Umbilical cord (tissue), 2 donors: ENCODE results near the gene DPYSL4. TPM values are rescaled to one million over a fixed set of nuclear protein-coding genes. Genes with fewer than 3 reads are reported as not detected.

Experiments
- DNase-seq: peaks from one replicate; pipeline ENCODE4 v3.0.0-alpha.2; 2015; ENCODE audit warnings: low spot score
- total RNA-seq: library from RNA; depleted of rRNA; stranded (reverse); fragments of >200 nt; gene quantifications from one replicate; pipeline ENCODE4 v1.2.3, GENCODE V29; 2014; ENCODE audit warnings: low replicate concordance; ENCODE audit not compliant: insufficient read depth

The DPYSL4 gene
- total RNA-seq, 1 donor from 2014 or later, result 1.2 TPM

DNA sequence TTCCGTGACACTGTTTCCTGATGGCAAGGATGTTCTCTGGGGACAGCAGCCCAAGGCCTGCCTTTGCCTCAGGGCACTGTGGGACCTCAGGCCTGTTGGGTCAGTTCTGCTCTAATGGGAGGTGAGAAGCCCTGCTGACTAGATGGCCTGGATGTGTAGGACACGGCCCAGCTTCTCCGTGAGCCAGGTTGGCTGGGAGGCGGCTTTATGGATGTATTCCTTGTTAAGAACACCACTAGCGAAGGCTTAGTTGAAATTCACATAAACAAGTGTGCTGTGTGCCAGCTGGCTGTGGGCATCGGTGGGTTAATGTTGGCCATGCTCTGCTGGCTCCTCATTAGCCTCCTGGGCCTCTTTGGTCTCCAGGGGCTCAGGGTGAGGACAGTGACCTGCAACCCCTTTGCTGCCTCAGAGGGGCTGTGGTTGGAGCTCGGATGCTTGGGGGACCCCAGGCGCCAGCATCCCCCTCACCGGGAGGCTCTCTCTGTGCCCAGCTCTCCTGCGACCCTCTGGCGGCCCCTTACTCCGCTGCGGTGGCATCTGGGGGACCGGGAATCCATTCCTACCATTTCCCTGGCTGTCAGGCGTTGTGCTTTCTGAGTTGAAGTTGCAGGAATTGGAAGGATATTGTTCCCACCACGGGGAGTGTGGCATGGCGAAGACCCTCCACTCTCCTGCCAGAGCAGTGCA is 22.8 kb upstream of the DPYSL4 start:
- no peak for DNase-seq

DNA sequence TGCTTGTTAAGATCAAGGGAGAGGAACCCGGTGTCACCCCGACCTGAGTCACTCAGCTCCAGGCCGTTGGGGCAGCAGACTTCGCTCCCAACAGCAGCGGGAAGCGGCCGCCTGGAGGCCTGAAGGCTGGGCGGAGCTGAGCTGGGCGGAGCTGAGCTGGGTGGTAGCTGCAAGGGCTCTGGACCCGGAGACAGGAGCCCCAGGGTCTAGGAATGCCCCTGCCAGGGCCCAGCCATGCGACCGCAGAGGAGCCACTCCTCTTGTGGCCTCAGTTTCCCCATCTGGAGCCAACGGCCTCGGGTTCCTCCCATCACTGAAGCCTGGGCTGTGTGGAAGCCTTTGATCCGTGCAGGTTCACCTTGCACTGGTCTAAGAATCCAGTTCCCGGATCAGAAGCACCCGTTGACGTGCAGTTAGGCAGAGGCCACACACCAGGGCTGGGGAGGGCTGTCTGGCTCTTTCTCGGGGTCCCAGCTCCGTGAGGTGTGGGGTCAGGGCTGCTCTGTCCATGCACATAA is 21.9 kb upstream of the DPYSL4 start:
- DNase-seq, result no peak

DNA sequence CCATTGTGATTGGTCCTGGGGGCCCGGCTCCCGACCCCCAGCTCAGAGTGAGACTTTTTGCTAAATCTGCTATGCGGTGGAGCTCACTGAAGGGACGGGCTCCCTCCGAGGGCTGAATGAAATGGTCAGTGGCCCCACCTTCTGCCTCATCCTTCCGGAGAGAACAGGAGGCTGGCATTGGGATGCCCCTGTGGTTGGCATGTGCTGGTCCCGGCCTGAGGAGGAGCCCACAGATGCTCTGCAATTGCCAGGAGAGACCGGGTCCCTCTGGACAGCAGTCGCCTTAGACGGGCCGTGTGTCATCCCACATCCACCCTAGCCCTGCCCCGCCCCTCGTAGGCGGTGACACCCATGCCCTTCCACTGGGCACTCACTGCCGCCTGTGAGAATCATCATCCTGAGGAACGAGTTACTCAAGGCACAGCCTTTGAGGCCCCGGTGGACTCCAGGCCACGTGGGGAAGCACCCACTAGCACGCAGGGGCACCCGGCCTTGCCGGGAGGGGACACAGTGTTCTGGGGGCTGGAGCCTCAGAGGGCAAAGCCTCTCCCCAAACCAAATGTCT is 21.2 kb upstream of the DPYSL4 start:
- no peak for DNase-seq

DNA sequence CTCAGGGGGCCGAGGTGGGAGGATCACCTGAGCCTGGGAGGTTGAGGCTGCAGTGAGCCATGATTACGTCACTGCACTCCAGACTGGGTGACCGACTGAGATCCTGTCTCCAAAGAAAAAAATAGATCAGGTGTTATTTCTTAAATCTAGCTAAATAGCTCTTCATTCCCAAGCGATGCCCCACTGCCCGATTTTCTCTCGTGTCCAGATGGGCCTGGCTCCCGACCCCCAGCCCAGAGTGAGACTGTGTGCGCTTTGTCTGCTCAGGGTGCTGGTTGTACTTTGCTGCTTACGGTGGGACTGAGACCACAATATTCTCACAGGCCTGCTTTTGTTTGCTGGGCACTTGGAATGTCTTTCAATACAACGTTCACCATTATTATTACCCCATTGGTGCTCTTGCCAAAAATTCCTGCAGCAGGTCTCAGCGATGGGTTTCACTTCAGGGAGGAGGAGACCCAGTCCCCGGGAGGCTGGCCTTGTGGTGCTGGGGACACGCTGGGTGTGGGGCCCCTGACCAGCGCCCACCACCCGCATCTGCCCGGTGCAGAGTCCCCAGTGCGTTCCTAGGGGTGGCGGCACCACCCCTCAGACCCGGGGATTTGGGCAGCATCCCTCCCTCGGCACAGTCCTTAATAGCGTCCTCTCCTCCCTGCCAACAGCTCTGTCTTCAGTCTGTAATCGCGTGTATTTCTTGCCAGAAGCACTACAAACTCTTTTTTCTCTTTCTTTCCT is 20.4 kb upstream of the DPYSL4 start:
- DNase-seq, result no peak

DNA sequence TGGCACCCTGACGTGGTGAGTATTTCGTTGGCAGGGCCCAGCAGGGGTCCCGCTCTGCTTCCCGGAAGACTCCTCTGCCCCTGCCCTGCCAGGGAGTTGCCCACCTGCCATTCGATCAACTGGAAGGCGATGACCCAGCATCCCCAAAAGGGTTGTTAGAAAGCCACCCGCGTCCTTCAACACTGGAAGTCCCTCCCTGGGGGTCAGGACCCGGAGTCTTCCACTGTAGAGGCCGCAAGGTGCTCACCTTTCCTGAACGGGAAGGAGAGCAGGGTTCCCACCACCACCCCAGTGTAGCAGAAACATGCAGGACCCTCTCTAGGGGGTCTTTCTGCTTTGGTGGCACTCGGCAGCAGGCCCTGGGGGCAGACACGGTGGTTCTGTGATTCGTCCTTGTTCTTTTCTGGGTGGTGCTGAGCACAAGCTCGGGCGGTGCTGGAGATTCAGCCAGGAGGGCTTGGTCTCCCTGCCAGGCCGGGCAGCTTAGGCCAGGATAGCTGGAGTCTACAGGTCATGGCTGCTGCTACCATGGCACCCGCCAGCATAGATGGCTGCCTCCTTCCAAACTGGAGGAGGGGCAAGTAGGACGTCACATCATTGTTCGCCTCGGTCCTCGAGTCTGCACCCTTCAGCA is 19.6 kb upstream of the DPYSL4 start:
- DNase-seq, result no peak

DNA sequence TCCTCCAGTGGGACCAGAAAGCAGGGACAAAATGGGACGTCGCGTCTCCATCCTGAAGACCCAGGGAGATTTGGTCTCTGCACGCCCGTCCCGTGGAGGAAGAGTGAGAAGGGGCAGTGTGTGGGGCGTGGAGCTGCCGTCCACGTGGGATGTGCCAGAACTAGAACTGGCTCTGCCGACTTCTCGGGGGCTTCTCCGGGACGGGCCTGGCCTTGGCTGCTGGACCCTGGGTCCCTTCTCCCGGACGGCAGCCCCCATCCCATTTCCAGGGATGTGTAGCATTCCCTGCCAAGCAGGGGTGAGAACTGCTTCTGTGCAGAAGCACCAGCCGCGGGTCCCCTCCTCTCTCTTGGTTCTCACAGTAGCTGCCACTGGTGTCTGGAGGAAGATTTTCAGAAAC is 18.8 kb upstream of the DPYSL4 start:
- DNase-seq, result no peak

DNA sequence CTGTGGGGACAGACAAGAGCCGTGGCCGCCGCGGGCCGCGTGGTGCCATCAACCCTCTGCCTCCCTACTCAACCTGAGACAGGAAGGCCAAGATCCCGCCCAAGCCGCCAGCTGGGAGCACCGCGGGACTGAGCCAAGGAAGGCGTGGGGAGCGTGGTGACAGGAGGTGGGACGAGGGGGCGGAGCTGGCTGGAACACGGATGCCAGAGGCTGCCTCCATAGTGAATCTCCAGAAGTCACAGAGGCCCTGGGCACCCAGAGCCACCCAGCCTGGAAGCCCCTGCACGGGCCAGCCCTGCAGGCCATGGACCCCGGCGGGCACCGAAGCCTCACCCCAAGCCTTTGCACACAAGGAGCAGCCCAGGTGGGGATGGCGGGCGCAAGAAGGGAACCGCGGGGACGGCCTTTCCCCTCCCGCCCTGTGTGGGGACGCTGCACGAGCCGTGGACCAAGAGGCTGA is 18.1 kb upstream of the DPYSL4 start:
- DNase-seq, result no peak

DNA sequence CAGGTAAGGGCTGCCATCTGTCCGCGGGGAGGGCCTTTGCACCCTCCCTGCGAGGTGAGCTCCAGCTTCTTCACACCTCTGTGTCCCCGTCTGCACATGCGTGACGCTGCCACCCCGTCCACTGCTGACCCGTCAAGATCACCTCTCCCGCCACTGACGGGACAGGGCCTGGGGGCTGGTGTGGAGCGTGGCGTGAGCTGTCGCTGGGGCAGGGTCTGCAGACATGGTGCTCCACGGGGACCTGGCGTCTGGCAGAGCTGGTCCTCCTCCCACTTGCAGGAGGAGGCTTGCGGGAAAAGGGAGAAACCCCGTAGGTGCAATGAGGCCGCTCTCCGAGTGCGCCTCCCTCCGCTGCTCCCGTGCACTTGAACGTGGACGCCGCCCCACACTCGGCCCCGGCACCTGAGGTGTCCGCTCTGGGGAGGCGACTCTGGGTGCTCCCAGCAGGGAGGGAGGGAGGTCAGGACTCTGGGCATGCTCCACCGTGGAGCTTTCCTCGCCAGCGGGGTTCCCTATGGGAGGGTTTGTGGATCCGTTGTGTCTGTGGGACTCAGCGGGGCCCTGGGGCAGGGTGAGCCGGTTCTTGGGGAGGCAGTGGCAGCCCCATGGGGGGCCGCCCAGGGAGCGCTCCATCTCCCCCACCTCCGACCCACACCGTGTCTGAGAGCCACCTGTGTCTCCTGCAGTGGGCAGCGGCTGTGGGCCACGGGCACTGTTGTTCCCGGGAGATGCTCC is 17.6 kb upstream of the DPYSL4 start:
- DNase-seq, result no peak

DNA sequence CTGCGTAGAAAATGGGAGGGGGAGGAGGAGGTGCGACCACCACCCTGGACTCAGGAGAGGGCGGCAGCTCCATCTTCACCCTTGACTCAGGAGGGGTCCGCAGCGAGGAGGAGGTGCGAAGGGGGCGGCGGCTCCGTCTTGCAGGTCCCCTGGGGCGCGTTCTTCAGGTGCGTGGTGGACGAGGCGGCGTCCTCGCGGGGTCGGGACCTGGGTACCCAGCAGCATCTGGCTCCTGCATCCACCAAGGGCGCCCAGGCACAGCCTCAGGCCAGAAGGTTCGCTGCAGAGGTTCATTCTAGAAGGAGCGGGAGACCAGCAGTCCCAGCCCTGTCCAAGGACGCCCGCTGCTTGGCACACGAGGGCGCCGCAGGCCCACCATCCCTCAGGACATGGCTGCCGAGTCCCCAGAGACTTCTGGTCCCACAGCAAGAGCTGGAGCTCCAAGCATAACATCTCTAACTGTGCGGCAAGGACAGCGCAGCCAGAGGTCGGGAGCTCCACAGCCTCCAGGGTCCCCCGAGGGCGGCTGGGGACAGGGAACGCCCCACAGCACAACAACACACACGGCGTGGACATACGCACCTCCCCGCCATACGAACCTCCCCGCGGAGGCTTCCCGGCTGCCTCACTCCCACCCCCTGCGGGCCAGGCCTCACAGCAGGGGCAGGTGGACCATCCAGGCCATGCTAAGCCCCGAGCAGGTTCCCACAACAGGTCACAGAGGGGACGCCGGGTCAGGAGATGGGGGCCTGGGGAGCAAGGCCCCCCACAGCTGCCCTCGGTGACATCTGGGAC is 16.8 kb upstream of the DPYSL4 start:
- no peak for DNase-seq

DNA sequence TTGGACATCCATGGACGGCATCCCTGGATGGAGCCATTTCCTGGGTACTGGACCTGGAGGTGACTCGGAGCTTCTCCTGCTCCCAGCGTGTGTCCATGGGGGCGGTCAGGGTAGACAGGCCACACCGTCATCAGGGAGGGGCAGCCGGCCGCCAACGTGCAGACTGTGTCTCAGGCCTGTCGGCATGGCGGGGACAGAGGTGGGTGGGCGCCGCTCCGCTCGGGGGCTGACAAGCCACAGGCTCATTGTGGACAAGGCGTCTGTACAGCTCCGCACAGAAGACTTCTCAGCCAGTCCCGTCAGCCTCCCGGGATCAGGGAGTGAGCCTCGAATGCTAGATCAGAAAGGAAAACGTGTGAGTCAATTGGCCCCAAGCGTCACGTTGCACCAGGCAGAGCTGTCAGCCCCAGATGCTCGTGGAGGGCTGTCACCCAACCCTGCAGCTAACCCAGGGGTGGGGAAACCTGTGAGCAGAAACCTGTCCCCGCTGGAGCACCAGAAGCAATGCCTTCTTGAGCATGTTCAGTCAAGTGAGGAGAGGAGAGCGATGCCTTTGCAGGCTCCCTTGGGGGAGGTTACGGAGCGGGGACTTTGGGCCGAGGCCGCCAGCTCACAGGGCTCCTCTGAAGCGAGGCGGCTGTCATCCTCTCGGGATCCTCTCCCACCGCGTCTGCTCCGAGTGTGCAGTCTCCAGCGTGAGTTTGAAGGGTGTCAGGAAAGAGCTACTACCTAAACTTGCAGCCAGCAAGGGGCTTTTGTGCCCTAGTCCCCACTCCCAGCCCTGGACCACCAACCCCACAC is 16.0 kb upstream of the DPYSL4 start:
- DNase-seq, result no peak

DNA sequence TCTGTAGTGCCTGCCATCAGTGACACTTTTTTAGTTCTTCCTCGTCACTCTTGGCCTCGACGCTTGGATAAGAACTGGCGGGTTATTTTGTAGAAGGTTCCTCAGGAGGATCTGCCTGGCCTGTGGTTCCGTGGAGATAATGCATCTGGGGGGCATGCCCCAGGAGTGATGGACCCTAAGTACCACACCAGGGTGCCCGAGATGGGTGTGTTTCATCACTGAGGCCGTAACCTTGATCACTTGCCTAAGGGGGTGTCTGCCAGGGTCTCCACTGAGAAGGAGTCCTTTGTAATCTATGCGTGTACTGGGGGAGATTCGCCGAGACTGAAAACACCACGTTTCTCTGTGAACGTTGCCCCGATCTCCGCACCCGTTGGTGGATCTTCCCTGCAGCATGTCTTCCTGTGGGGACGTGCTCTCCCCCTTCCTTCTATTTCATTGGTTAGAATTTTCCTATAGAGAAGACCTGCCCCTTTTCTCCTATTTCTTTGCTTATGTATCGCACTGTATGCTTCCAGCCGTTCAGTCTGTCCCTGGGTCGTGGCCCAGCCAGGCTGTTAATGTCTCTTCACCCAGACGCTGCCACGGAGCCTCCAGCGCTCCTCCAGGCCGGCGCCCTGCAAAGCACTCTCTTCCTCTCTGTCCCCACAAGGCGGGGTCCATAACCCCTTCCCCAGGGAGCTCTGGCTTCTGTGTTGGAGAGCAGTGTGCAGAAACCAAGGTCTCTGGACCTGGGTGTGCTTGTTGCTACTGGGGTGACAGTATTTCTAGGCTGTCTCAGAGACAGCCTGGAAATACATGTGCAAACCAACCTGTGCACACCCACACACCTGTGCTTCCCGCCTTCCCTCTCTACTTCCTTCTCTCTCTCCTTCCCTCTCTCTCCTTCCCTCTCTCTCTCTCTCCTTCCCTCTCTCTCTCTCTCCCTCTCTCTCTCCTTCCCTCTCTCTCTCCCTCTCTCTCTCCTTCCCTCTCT is 14.4 kb upstream of the DPYSL4 start:
- no peak for DNase-seq

DNA sequence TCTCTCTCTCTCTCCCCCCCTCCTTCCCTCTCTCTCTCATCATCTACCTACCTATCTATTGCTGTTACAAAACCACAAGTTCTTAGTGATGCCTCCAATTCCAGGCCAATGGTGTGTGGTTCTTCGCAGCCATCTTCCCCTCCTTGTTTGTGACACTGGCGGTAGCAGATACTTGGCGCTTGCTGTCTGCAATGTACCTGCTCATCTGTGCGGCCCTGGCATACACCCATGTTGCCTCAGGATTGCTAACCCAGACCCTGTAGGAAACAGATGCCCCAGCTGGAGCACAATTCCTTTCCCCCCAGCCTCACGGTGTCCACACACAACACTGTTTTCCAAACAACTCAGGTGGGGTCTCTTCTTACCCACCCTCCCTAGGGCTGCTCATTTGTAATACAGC is 13.6 kb upstream of the DPYSL4 start:
- no peak for DNase-seq

DNA sequence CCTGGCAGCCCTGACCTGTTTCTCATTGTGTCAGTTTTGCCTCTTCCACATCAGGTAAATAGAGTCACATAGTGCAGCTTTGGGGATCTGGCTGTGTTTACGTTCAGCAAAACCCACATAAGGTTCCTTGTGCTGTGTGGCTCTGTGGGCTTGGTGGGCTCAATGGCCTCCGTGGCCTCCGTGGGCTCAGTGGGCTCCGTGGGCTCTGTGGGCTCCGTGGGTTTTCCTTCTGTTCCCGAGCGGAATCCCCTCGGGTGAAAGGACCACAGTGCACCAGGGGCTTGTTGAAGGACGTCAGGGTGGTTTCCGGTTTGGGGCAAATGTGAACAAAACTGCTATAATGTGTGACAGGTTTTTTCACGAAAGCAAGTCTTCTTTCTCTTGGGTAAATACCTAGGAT is 12.5 kb upstream of the DPYSL4 start:
- DNase-seq, result no peak

DNA sequence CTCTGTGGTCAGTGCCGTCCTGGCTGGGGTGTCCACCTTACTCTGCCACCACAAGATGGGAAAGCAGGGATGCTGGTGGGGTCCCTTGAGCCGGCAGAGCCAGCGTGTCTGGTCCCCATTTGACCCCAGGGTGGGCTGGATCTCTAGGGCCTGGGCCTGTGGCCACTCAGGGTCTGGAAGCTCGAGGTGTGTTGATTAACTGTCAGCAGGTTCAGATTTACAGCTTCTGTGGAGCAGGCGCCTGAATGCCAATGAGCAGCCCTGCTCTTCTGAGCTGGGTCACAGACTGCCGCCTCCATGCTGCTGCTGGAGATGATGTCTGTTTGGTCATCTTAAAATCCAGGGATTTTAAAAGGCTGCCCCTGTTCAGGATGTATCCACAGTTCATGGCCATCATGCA is 11.3 kb upstream of the DPYSL4 start:
- no peak for DNase-seq

DNA sequence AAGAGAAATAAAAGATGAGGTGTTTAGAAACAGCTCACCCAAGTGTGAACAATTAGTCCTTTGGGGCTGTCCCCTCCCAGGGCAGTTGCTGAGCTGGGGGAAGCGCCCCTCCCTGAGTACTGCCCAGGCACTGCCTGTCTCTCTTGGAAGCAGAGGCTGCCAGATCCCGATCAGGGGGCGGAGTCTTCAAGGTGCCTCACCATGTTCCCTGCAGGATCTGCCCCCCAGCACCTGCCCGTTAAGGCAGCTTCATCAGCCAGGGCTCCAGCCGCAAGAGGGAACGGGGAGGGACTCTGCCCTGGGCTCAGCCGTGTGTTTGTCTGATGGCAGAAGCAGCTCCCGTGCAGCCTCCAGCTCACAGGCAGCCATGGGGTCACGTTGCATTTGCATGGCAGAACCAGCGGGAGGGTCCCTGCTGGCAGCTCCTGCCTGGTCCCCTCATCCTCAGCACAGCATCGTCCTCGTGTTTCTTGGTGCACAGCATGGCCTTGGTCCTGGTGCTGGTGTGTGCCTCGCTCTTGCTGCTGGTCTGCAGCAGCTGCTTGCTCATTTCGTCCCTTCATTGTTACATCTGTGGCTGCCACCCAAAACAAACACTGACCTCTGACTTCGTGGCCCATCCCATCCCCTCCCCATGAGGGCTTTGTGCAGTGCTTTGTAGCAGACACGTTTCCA is 10.7 kb upstream of the DPYSL4 start:
- no peak for DNase-seq

DNA sequence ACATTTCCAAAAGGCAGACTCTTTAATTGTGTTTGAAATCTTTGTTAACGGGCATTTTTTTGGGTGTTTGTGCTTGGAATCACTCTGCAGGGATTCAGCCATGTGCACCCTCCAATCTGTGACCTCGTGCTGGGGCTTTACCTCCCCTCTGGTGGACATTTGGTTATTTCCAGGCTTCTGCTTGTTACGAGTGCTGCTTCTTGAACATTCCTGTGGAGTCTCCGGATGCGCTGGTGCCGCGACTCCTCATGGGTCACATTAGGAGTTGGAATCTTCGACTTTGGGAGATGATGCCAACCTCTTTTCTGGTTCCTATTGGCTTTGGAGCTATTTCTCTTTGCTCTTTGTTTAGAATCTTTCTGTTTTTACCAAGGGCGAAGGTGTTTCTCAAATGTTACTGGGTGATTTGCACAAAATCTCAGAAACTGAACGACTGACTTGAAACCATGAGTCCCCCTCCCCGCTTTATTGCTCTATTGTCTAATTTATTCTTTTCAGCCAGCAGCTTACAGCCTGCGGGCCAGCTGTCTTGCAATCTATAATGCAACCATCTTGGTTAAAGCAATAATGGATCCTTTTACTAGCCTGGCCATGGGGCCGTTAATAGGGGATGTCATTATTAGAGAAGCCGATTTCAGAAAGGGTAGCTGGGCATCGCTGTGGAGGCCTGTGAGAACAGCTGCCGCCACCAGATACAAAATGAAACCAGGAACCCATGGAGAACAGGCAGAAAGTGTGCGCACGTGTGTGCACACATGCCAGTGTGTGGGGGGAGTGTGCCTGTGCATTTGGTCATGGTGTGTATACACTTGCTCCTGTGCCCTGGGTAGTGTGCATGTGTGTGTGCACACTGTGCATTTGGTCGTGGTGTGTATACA is 9.9 kb upstream of the DPYSL4 start:
- DNase-seq, result no peak

DNA sequence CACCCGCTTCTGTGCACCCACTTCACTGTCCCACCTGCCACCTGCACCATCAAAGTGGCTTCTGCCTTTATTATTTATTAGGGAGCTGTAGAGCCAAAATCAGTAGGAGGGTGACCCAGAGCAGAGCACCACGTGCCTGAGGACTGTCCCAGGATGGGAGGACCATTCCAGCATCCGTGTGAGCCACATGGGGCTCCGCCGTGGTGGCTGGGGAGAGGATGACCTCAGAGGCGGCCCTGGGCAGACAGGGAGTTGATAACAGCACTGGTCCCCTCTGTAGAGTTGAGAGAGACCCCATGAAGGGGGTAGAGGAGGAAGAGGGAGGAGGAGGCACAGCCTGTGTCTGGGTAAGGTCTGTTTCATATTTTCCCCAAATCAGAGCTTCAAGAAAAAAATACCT is 8.7 kb upstream of the DPYSL4 start:
- no peak for DNase-seq
